Retina (tissue), 1 donor: ENCODE measurements around the gene TMED8.
"Not testable (repeated sequence)": the region's sequence is repeated elsewhere in the genome, so short reads cannot be mapped to it uniquely, and the experiment has no call there.

Source experiments
- DNase-seq: peaks from one replicate; pipeline ENCODE4 v3.0.0-alpha.2; 2016

TMED8 gene

GRCh38 chr14:77320238-77320935, 56.5 kb downstream of the TMED8 start, which contains the start of gene POMT2:
POMT2 (minus strand) TSS chr14:77320883; CDS start chr14:77320681, 202 bp downstream.
- peak; percentile 98 for DNase-seq

- peak; percentile 60 for DNase-seq
Measured at GRCh38 chr14:77319422-77319821, 57.5 kb downstream of the TMED8 start.

GRCh38 chr14:77318756-77319155, 58.1 kb downstream of the TMED8 start:
- not testable (repeated sequence) for DNase-seq

GRCh38 chr14:77318006-77318553, 58.8 kb downstream of the TMED8 start:
- peak; percentile 44 for DNase-seq

- no peak for DNase-seq
Measured at GRCh38 chr14:77316872-77317301, 60.0 kb downstream of the TMED8 start.

- no peak for DNase-seq
Measured at GRCh38 chr14:77316195-77316505, 60.7 kb downstream of the TMED8 start.

- no peak for DNase-seq
Measured at GRCh38 chr14:77314539-77315457, 62.1 kb downstream of the TMED8 start.

GRCh38 chr14:77314043-77314442, 62.9 kb downstream of the TMED8 start:
- no peak for DNase-seq

- no peak for DNase-seq
Measured at GRCh38 chr14:77313371-77313770, 63.5 kb downstream of the TMED8 start.

- DNase-seq, result no peak
Measured at GRCh38 chr14:77311217-77311616, 65.7 kb downstream of the TMED8 start.

- no peak for DNase-seq
Measured at GRCh38 chr14:77310026-77310425, 66.9 kb downstream of the TMED8 start.

- no peak for DNase-seq
Measured at GRCh38 chr14:77309131-77309530, 67.8 kb downstream of the TMED8 start.

- no peak for DNase-seq
Measured at GRCh38 chr14:77306851-77307496, 69.9 kb downstream of the TMED8 start.

- DNase-seq, result no peak
Measured at GRCh38 chr14:77306416-77306815, 70.5 kb downstream of the TMED8 start.

- DNase-seq, result no peak
Measured at GRCh38 chr14:77305696-77306095, 71.2 kb downstream of the TMED8 start.

GRCh38 chr14:77303417-77304156, 73.3 kb downstream of the TMED8 start:
- no peak for DNase-seq

- DNase-seq, result no peak
Measured at GRCh38 chr14:77302926-77303325, 74.0 kb downstream of the TMED8 start.

GRCh38 chr14:77301103-77301502, 75.8 kb downstream of the TMED8 start:
- peak; percentile 74 for DNase-seq

GRCh38 chr14:77299771-77300170, 77.1 kb downstream of the TMED8 start:
- no peak for DNase-seq

- DNase-seq, result no peak
Measured at GRCh38 chr14:77296906-77297305, 80.0 kb downstream of the TMED8 start.

GRCh38 chr14:77296155-77296554, 80.7 kb downstream of the TMED8 start:
- DNase-seq, result no peak

GRCh38 chr14:77290705-77291104, 86.2 kb downstream of the TMED8 start:
- DNase-seq, result no peak

GRCh38 chr14:77286576-77286975, 90.3 kb downstream of the TMED8 start:
- no peak for DNase-seq
